ENCODE measurements around the gene GFI1B. TPM values are rescaled to one million over a fixed set of nuclear protein-coding genes. Genes with fewer than 3 reads are reported as not detected.
"Not testable (repeated sequence)": the region's sequence is repeated elsewhere in the genome, so short reads cannot be mapped to it uniquely, and the experiment has no call there.

GFI1B gene
- total RNA-seq, 2 experiments from 2014 or later = not detected

DNA sequence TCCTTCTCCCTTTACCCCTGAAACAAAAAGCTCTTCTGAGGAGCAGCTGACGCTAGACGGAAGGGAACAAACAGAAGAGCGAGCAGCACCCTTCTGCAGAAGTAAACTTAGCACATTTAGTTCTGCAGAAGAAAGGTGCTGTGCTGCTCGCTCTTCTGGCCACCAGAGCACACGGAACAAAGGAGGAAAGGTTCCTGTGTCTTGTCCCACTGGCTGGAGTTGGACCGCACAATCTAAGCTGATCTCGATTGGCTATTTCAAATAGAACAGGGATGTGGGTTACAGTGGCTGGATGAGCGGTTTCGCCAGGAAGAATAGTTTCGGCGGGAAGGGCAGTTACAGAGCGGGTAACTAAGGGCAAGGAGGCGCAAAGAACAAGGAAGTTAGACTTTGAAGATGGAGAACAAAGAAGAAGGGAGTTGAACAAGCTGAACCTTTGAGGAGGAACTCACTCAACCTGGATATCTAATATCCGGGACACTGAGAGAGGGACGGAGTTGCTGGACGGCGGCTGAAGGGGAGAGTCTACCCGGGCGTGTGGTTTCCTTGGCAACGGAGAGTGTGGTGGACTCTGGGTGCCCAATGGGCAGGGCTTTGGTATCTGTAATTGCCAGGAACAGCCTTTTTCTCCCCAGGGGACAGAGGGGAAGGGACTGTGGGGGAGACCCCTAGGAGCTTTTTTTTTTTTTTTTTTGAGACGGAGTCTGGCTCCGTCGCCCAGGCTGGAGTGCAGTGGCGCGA is 59.5 kb downstream of the GFI1B start:
- POLR2A ChIA-PET = no interaction called here
- TF ChIP-seq, protein P1, sequence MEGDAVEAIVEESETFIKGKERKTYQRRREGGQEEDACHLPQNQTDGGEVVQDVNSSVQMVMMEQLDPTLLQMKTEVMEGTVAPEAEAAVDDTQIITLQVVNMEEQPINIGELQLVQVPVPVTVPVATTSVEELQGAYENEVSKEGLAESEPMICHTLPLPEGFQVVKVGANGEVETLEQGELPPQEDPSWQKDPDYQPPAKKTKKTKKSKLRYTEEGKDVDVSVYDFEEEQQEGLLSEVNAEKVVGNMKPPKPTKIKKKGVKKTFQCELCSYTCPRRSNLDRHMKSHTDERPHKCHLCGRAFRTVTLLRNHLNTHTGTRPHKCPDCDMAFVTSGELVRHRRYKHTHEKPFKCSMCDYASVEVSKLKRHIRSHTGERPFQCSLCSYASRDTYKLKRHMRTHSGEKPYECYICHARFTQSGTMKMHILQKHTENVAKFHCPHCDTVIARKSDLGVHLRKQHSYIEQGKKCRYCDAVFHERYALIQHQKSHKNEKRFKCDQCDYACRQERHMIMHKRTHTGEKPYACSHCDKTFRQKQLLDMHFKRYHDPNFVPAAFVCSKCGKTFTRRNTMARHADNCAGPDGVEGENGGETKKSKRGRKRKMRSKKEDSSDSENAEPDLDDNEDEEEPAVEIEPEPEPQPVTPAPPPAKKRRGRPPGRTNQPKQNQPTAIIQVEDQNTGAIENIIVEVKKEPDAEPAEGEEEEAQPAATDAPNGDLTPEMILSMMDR (IDR thresholded peaks at IDR 0.05) = no peak
- intact Hi-C loops (cut with micrococcal nuclease) = no loop called here
- ATAC-seq (no peak), DNase-seq (no peak)
- Mint-ChIP-seq H3K4me1 (ENCODE audit: low read depth) (peaks cover 23% of the 10 kb centered on the region), H3K9me3 (no peaks in the 10 kb centered on the region), H3K36me3 (ENCODE audit: low read depth) (peaks cover 7% of the 10 kb centered on the region), H3K4me3 (no peak overlapping the region), H3K27me3 (no peaks in the 10 kb centered on the region), H3K27ac (no peak overlapping the region)
- CTCF ChIA-PET = interaction anchor here (0.7 to 1.6 kb wide), 3 partner anchors 16 to 148 kb away, joined by 3 to 5 read pairs (median 4); no protein-coding TSS in a partner anchor

DNA sequence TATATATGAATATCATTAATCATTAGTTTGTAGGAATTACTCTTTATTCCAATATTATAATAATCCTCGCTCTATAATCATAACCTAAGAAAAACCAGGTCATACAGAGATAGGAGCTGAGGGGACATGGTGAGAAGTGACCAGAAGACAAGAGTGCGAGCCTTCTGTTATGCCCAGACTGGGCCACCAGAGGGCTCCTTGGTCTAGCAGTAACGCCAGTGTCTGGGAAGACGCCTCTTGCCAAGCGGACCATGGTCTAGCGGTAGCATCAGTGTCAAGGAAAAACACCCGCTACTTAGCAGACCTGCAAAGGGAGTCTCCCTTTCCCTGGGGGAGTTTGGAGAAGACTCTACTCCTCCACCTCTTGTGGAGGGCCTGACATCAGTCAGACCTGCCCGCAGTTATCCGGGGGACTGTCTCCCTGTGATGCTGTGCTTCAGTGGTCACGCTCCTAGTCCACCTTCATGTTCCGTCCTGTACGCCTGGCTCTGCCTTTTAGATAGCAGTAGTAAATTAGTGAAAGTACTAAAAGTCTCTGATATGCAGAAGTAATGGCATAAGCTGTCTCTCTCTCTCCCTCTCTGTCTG is 62.5 kb downstream of the GFI1B start:
- intact Hi-C loops (cut with micrococcal nuclease) = loop anchor here (2.0 kb wide), 1 partner anchor 104 kb away; no protein-coding TSS in a partner anchor
- not testable (repeated sequence) for H3K27ac Mint-ChIP-seq, H3K9me3 Mint-ChIP-seq, ATAC-seq, H3K27me3 Mint-ChIP-seq, H3K4me3 Mint-ChIP-seq
- H3K4me1 Mint-ChIP-seq (ENCODE audit: low read depth) = peaks cover 17% of the 10 kb centered on the region
- DNase-seq = peak; percentile 71
- H3K36me3 Mint-ChIP-seq (ENCODE audit: low read depth) = peaks cover 21% of the 10 kb centered on the region
- TF ChIP-seq, protein P1 (IDR thresholded peaks at IDR 0.05) = peak; percentile 72
- POLR2A ChIA-PET = interaction anchor here (1.1 kb wide), 1 partner anchor 10 kb away, joined by 6 read pairs; the partner anchor contains the start of gene GTF3C5
- CTCF ChIA-PET = interaction anchor here (0.9 to 2.8 kb wide), 15 partner anchors 8 to 136 kb away, joined by 3 to 14 read pairs (median 4); no protein-coding TSS in a partner anchor

Small RNA genes lying within 50 kb of the gene (microRNA-seq; reads per million reads assigned to microRNA genes)
- gene MIR548AW (ENCODE audit: borderline microRNAs expressed, borderline replicate concordance) = 0.91 reads per million

Other genes starting within 250 kb of the GFI1B start
- gene AK8, start 100.4 kb upstream of the GFI1B start, total RNA-seq = not detected
- 1 to 10 TPM; 1.9 to 3.2 TPM for gene SPACA9, start 99.8 kb upstream of the GFI1B start, total RNA-seq
- gene TSC1, start 34.1 kb upstream of the GFI1B start, total RNA-seq = 10 to 100 TPM; 20.7 to 23.2 TPM
- 10 to 100 TPM; 87.6 to 95.3 TPM for gene GTF3C5, start 52.3 kb downstream of the GFI1B start, total RNA-seq
- gene CEL, start 83.3 kb downstream of the GFI1B start, total RNA-seq = 1 to 10 TPM; 2.9 to 3.0 TPM
- gene RALGDS, start 142.5 kb downstream of the GFI1B start, total RNA-seq = 10 to 100 TPM; 80.5 to 88.2 TPM
- 1 to 10 TPM; 3.6 to 4.1 TPM for gene GBGT1, start 185.2 kb downstream of the GFI1B start, total RNA-seq
- gene OBP2B, start 230.6 kb downstream of the GFI1B start, total RNA-seq = not detected